Posterior cingulate gyrus (tissue), 11 donors: ENCODE measurements around the gene SPRR3.
A peak's percentile ranks its signal among the peaks of the same experiment; 100 is the strongest.

ENCODE experiments used
- DNase-seq, 10 donors: peaks; one replicate each; pipeline versions ENCODE4 v3.0.0 to v3.0.0-alpha.2; 2020 to 2021; ENCODE audit warnings: mixed read lengths in 3 of 10
- intact Hi-C: fragments of 100-400 bp; cut with DNase I; formaldehyde crosslinking; loops from one replicate; pipeline ENCODE4 v1.15.1; 2023

The SPRR3 gene, protein sequence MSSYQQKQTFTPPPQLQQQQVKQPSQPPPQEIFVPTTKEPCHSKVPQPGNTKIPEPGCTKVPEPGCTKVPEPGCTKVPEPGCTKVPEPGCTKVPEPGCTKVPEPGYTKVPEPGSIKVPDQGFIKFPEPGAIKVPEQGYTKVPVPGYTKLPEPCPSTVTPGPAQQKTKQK

GRCh38 chr1:153001382-153001781 lies at the start of gene SPRR3:
Gene SPRR3, plus strand, starts transcription at chr1:153001749. Its CDS starts 1,272 bp downstream, at chr1:153003021.
- no peak for DNase-seq
- intact Hi-C loops, result no loop called here

DNA sequence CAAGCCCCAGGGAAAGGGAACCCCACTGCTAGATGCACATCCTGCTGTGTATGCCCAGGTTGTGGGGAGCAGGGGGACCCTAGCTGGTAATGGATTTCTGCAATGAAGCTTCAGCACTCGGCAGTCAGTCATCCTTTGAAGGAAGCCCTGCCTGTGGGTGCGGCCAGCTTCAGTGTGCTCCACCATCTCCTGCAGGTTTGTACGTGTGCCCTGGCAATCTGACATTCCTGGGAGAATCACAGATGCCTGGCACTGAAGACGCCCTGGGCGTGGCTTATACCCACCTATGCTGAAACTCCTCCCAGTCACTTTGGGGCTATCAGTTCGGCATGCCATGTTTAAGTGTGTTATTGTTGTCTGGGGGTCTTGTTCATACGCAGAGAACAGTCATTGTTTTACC lies 47.8 kb upstream of the SPRR3 start:
- DNase-seq, result peak in 1 of 10 donors; percentile 55
- intact Hi-C loops, result no loop called here

DNA sequence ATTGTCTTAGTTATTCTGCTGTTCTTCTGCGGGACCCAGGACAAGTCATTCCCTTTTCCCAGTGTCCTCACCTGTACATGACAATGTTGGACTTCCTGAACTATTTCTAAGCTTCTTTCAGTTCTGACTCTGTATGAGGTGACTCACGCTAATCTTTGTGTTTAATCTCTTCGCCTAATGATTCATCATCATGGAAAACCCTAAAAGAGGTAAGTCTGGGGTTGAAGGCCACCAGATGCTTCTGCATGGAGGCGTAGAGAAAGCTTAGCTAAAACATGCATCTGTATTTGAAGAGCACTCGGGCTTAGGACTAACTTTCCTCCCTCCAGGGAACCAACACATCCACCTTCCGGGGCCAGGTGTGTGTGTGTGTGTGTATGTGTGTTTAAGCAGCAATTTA lies 47.1 kb upstream of the SPRR3 start:
- intact Hi-C loops, result no loop called here
- DNase-seq, result no peak

GRCh38 chr1:152957561-152957960 lies 44.0 kb upstream of the SPRR3 start:
- intact Hi-C loops, result no loop called here
- DNase-seq, result no peak

DNA sequence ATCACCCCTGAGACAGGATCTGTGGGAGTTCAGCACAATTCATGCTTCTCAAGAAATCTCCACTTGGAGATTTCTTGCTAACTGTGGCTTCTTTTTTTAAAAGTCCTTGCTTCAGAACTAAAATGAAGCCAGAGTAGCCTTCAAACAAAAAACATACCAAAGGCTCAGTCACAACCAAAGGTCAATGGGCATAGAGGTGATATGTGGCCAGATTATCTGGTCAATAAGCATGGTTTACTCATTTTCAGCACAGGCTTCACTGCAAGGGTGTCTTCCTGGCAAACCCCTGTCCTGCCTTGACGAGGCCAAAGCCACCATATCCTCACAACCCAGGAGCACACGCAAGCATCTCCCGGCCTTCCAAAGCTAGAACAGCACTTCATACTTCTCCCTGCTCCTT lies 42.3 kb upstream of the SPRR3 start:
- intact Hi-C loops, result no loop called here
- no peak for DNase-seq

DNA sequence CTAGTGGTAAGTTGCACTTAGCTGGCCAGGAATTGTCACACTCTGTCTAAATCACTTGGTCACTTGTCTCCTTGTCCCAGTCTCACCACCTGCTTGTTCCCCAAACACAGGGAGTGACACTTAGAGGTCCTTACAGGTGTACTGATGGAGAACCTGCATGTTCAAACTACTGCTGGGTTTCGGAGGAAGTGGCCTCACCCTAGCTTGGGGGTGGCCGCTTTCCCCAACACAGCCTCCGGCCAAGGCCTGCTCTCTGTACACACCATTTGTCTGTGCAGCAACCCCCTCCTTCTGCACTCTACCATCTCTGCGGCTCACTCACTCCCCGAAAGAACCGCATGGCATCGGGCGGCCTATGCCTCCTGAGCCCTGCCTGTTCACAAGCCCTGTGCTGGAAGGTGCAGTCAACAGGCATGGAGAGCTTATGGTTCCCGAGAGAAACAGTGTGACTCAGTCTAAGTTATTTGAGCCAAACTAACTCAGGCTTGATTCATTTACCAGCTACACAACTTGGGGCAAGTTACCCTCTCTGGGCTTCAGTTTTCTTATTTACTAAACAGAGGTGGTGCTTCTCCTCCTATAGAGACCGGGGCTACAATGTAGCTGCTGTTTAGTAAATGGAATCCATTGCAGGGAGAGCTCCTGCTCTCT lies 41.6 kb upstream of the SPRR3 start:
- peak in 1 of 10 donors; percentile 65 for DNase-seq
- intact Hi-C loops, result no loop called here

DNA sequence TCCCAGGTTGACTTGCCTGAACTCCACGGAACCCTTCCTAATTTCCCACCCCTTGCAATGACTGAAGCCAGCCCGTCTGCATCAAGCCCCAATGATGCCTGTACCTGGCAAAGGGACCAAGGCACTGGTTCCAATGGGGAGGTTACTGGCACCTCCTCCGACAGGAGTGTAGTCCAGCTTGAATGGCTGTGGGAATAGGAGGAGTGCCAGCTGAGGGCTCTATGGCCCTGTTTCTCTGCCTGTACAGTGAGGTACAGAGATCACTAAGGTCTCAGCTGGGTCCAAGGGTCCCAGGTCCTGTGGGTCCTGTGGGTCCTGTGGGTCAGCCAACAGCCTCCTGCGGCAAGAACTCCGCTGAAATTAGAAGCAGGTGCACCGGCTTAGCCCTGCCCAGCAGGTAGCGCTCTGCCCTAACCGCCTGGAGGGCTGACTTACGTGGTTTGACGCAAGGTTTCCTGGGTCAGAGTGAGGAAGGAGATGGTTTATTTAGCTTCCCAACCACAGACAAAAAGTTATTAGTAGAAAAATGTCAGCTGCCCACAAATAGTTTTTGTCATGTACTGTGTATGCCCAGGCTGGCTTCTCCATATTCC lies 41.0 kb upstream of the SPRR3 start:
- intact Hi-C loops, result no loop called here
- DNase-seq, result peak in 1 of 10 donors; percentile 29

- DNase-seq, result no peak
- intact Hi-C loops, result no loop called here
Observed at GRCh38 chr1:152961226-152961891, 40.2 kb upstream of the SPRR3 start.

- intact Hi-C loops, result no loop called here
- DNase-seq, result peak in 1 of 10 donors; percentile 29
Observed at GRCh38 chr1:152962876-152963415, 38.6 kb upstream of the SPRR3 start.

DNA sequence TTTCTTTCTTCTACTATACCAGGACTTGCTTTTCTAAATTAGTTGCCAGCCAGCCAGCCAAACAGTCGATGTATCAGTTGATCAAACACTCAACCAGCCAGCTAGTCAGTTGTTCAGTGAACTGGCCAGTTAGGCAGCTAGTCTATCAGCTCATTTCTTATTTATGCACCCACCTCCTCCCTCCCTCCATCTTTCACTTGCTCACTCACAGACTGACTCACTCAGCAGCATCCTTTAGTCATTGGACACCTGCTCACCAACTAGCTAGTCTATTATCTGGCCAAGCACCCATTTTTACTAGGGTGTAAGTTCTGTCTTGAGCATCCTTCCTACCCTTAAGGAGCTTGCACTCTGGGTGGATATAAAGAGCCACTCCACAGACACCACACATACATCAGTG lies 37.0 kb upstream of the SPRR3 start:
- intact Hi-C loops, result no loop called here
- no peak for DNase-seq

GRCh38 chr1:152965853-152966252 lies 35.7 kb upstream of the SPRR3 start:
- intact Hi-C loops, result no loop called here
- DNase-seq, result peak in 1 of 10 donors; percentile 15

DNA sequence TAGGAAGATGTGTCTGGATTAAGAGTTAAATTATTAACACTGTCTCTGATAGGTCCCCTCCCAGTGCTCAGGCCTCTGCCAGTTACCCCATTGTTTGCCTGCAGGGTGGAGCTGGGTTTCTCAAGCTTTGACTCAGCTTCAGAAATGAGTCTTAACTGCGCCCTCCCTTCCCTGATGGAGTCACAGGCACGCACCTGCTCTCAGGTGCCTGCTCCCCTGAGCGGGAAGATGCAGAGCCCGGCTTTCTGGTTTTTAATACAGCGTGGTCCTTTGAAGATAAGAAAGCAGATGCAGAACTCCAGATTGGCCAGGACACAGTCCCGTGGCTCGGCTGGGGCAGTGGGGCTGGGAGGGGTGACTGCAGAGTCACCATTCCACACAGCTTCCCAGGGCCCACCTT lies 34.3 kb upstream of the SPRR3 start:
- intact Hi-C loops, result no loop called here
- peak in 1 of 10 donors; percentile 57 for DNase-seq

DNA sequence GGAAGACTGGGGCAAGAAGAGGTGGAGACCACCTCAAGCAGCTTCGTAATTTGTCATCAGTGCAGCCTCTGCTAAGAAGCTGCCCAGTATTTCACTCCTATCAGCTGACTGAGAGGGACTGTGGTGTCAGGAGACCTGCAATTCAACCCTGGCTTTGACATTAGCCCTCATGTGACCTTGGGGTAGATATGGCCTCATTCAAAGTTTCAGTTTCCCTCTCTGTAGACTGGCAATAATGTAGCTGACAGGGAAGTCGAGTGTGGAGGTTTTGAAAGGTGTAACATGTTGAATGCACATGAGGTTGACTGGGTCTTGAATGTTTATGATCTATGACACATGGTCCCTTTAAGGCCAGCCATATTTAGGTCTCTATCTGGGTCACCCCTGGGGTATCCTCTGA lies 33.3 kb upstream of the SPRR3 start:
- no peak for DNase-seq
- intact Hi-C loops, result no loop called here

DNA sequence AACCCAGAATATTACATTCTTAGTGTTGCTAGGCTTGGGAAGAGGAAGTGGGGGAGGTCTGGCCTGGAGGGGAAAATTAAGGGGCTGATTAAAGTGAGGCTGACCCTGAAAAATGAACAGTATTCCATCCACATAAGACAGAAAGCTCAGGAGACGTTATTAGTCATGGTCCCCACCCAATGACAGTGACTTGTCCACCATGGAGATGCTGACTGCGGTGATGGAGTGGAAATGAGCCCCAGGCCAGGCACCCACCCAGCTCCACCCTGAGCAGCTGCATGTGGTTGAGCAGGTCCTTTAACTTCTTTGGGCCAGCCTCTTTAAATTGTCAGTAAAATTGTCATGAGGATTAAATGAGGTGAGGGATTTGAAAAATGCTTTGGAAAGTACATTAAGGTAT lies 32.5 kb upstream of the SPRR3 start:
- peak in 1 of 10 donors; percentile 67 for DNase-seq
- intact Hi-C loops, result no loop called here

DNA sequence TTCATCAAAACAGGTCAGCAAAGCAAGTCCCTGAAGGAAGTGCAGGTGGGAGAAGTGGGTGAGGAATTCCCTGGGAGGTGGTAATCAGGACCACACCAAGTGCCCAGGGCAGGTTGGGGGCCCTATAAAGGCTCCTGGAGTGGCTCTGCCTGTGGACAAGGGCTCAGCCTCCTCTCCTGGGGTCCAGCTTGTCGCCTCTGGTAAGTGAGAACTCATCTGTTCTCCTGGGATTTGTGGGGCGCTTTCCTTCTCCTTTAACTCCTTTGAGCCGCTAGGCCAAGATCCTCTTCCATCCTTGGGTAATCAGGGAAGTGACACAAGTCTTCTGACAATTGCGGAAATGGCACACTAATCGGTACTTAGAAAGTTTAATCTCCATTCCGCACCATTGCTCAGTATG lies 31.1 kb upstream of the SPRR3 start, which contains the start of gene SPRR4:
Gene SPRR4 (plus strand): TSS at position 154 of the 400 bp plus-strand sequence. CDS start 1,243 bp downstream, outside the sequence.
- peak in 1 of 10 donors; percentile 46 for DNase-seq
- intact Hi-C loops, result loop anchor here (5.0 kb wide), 1 partner anchor 318 kb away; no protein-coding TSS in a partner anchor

- peak in 1 of 10 donors; percentile 14 for DNase-seq
- intact Hi-C loops, result loop anchor here (5.0 kb wide), 1 partner anchor 320 kb away; no protein-coding TSS in a partner anchor
Observed at GRCh38 chr1:152972196-152972886, 29.2 kb upstream of the SPRR3 start.

DNA sequence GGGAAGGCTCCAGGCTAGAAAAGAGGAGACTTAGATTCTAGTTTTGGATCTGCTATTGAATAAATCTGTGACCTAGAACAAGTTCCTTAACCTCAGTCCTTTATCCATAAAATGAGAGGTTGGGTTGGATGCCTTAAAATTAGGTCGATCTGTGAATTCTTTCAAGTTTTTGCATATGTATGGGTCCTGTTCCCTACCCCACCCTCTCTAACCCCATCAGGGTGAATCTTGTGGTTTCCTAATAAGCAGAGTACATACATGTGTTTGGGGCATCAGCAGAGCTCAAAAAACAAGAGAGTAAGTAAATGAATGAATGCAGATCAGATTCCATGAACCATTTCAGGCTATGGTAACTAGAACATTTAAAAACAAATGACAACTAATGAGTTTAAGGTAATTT lies 24.9 kb upstream of the SPRR3 start:
- no peak for DNase-seq
- intact Hi-C loops, result no loop called here

DNA sequence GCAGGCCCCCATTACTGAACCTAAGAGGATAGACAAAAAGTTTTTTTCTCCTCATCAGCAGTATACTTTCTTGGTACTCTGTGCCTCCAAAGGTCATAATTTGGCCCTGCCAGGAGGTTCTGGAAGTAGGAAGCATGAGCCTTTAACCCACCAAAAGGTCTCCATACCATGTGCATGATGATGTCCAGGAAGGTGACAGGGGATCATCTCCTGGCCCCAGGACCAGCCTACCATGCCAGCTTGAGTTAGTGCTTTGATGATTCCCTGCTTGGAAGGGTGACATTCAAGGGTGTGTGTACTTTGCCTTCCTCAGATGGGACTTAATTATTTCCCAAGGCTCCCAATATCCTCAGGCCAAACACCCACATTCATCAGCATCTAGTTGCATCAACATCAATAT lies 23.9 kb upstream of the SPRR3 start:
- intact Hi-C loops, result no loop called here
- DNase-seq, result peak in 1 of 10 donors; percentile 31

GRCh38 chr1:152980676-152981075 lies 20.9 kb upstream of the SPRR3 start:
- no peak for DNase-seq
- intact Hi-C loops, result no loop called here

- intact Hi-C loops, result no loop called here
- peak in 1 of 10 donors; percentile 38 for DNase-seq
Observed at GRCh38 chr1:152981146-152981871, 20.2 kb upstream of the SPRR3 start.
